Central memory CD8-positive, alpha-beta T cell (primary cell): ENCODE measurements around the gene N4BP2.
A peak's percentile ranks its signal among the peaks of the same experiment; 100 is the strongest.
"Not testable (repeated sequence)": the region's sequence is repeated elsewhere in the genome, so short reads cannot be mapped to it uniquely, and the experiment has no call there.

Experiments used
- ATAC-seq: fragments of 150-1000 bp; cut with Tn5 transposase; replicated peaks from 2 replicates; pipeline ENCODE4 v1.10.0; 2022; ENCODE audit warnings: mild to moderate bottlenecking, moderate FRiP score, moderate number of reproducible peaks; ENCODE audit not compliant: poor library complexity, severe bottlenecking; ENCODE audit errors: extremely low read depth
- DNase-seq, 2 donors: peaks; one replicate each; pipeline ENCODE4 v3.0.0; 2021; ENCODE audit warnings: low spot score in 2 of 2
- H3K27ac Mint-ChIP-seq: one replicate; pipeline ENCODE4 v1.8.0; 2022; ENCODE audit warnings: low read depth, mild to moderate bottlenecking, moderate library complexity, mixed read lengths
- H3K27me3 Mint-ChIP-seq: one replicate; pipeline ENCODE4 v1.8.0; 2022; ENCODE audit warnings: mixed read lengths
- H3K36me3 Mint-ChIP-seq: one replicate; pipeline ENCODE4 v1.8.0; 2022; ENCODE audit warnings: mild to moderate bottlenecking, moderate library complexity, mixed read lengths; ENCODE audit not compliant: insufficient read depth
- H3K4me1 Mint-ChIP-seq: one replicate; pipeline ENCODE4 v1.8.0; 2022; ENCODE audit warnings: mixed read lengths
- H3K4me3 Mint-ChIP-seq: one replicate; pipeline ENCODE4 v1.8.0; 2022; ENCODE audit warnings: mild to moderate bottlenecking, moderate library complexity, mixed read lengths
- H3K9me3 Mint-ChIP-seq: one replicate; pipeline ENCODE4 v1.8.0; 2022; ENCODE audit warnings: mixed read lengths

N4BP2 gene

GRCh38 chr4:40143926-40144508 lies 87.4 kb downstream of the N4BP2 start:
- Mint-ChIP-seq H3K36me3 (peaks cover 2% of the 10 kb centered on the region), H3K9me3 (no peaks in the 10 kb centered on the region), H3K27ac (no peak overlapping the region), H3K4me3 (no peak overlapping the region), H3K27me3 (no peaks in the 10 kb centered on the region), H3K4me1 (no peaks in the 10 kb centered on the region)
- no peak for DNase-seq
- ATAC-seq: no peak

GRCh38 chr4:40144716-40145115 lies 88.1 kb downstream of the N4BP2 start:
- Mint-ChIP-seq H3K36me3 (peaks cover 2% of the 10 kb centered on the region), H3K27ac (no peak overlapping the region), H3K27me3 (no peaks in the 10 kb centered on the region), H3K4me3 (no peak overlapping the region), H3K4me1 (no peaks in the 10 kb centered on the region), H3K9me3 (no peaks in the 10 kb centered on the region)
- ATAC-seq: no peak
- DNase-seq: no peak

- ATAC-seq, H3K36me3 Mint-ChIP-seq, DNase-seq, H3K27ac Mint-ChIP-seq, H3K4me3 Mint-ChIP-seq, H3K27me3 Mint-ChIP-seq, H3K9me3 Mint-ChIP-seq: not testable (repeated sequence)
- peaks cover 13% of the 10 kb centered on the region for H3K4me1 Mint-ChIP-seq
These were observed 90.8 kb downstream of the N4BP2 start for GRCh38 chr4:40147490-40147889.

GRCh38 chr4:40149960-40150385 lies 93.3 kb downstream of the N4BP2 start:
- H3K27me3 Mint-ChIP-seq: no peaks in the 10 kb centered on the region
- ATAC-seq (peak; percentile 71), DNase-seq (peak; percentile 43 to 65)
- H3K9me3 Mint-ChIP-seq: no peaks in the 10 kb centered on the region
- H3K27ac Mint-ChIP-seq: peak overlapping the region; percentile 64
- H3K4me1 Mint-ChIP-seq: peaks cover 15% of the 10 kb centered on the region
- no peak overlapping the region for H3K4me3 Mint-ChIP-seq
- H3K36me3 Mint-ChIP-seq: peaks cover 3% of the 10 kb centered on the region

- no peak overlapping the region for H3K27ac Mint-ChIP-seq
- no peak for ATAC-seq
- H3K4me1 Mint-ChIP-seq: peaks cover 15% of the 10 kb centered on the region
- H3K36me3 Mint-ChIP-seq: peaks cover 3% of the 10 kb centered on the region
- no peak for DNase-seq
- H3K27me3 Mint-ChIP-seq: no peaks in the 10 kb centered on the region
- H3K4me3 Mint-ChIP-seq: no peak overlapping the region
- H3K9me3 Mint-ChIP-seq: no peaks in the 10 kb centered on the region
These were observed 94.3 kb downstream of the N4BP2 start for GRCh38 chr4:40150932-40151331.

GRCh38 chr4:40152637-40153036 lies 96.0 kb downstream of the N4BP2 start:
- no peak overlapping the region for H3K27ac Mint-ChIP-seq
- H3K9me3 Mint-ChIP-seq: no peaks in the 10 kb centered on the region
- H3K36me3 Mint-ChIP-seq: peaks cover 1% of the 10 kb centered on the region
- H3K4me1 Mint-ChIP-seq: peaks cover 15% of the 10 kb centered on the region
- no peaks in the 10 kb centered on the region for H3K27me3 Mint-ChIP-seq
- ATAC-seq (peak; percentile 76), DNase-seq (no peak)
- H3K4me3 Mint-ChIP-seq: no peak overlapping the region

GRCh38 chr4:40157436-40157835 lies 100.8 kb downstream of the N4BP2 start:
- ATAC-seq: no peak
- no peaks in the 10 kb centered on the region for H3K36me3 Mint-ChIP-seq
- no peak overlapping the region for H3K4me3 Mint-ChIP-seq
- no peak overlapping the region for H3K27ac Mint-ChIP-seq
- DNase-seq: no peak
- no peaks in the 10 kb centered on the region for H3K9me3 Mint-ChIP-seq
- H3K27me3 Mint-ChIP-seq: no peaks in the 10 kb centered on the region
- peaks cover 3% of the 10 kb centered on the region for H3K4me1 Mint-ChIP-seq

GRCh38 chr4:40160258-40160657 lies 103.6 kb downstream of the N4BP2 start:
- Mint-ChIP-seq H3K27me3 (no peaks in the 10 kb centered on the region), H3K27ac (no peak overlapping the region), H3K4me1 (no peaks in the 10 kb centered on the region), H3K9me3 (no peaks in the 10 kb centered on the region), H3K36me3 (no peaks in the 10 kb centered on the region), H3K4me3 (no peak overlapping the region)
- DNase-seq: no peak
- no peak for ATAC-seq

- no peak overlapping the region for H3K4me3 Mint-ChIP-seq
- H3K36me3 Mint-ChIP-seq: peaks cover 2% of the 10 kb centered on the region
- peaks cover 6% of the 10 kb centered on the region for H3K9me3 Mint-ChIP-seq
- DNase-seq: no peak
- H3K27me3 Mint-ChIP-seq: no peaks in the 10 kb centered on the region
- H3K27ac Mint-ChIP-seq: no peak overlapping the region
- H3K4me1 Mint-ChIP-seq: no peaks in the 10 kb centered on the region
- ATAC-seq: no peak
These were observed 107.8 kb downstream of the N4BP2 start for GRCh38 chr4:40164459-40164858.

GRCh38 chr4:40165916-40166315 lies 109.3 kb downstream of the N4BP2 start:
- Mint-ChIP-seq H3K27ac (no peak overlapping the region), H3K36me3 (peaks cover 2% of the 10 kb centered on the region), H3K4me1 (no peaks in the 10 kb centered on the region), H3K9me3 (peaks cover 6% of the 10 kb centered on the region), H3K4me3 (no peak overlapping the region), H3K27me3 (no peaks in the 10 kb centered on the region)
- no peak for ATAC-seq
- no peak for DNase-seq

- peaks cover 2% of the 10 kb centered on the region for H3K36me3 Mint-ChIP-seq
- H3K4me3 Mint-ChIP-seq: no peak overlapping the region
- peaks cover 6% of the 10 kb centered on the region for H3K9me3 Mint-ChIP-seq
- peaks cover 5% of the 10 kb centered on the region for H3K4me1 Mint-ChIP-seq
- no peaks in the 10 kb centered on the region for H3K27me3 Mint-ChIP-seq
- H3K27ac Mint-ChIP-seq: no peak overlapping the region
- DNase-seq: no peak
- ATAC-seq: no peak
These were observed 111.4 kb downstream of the N4BP2 start for GRCh38 chr4:40168070-40168469.

- DNase-seq: no peak
- no peak overlapping the region for H3K27ac Mint-ChIP-seq
- H3K4me1 Mint-ChIP-seq: peaks cover 14% of the 10 kb centered on the region
These were observed 113.9 kb downstream of the N4BP2 start for GRCh38 chr4:40170588-40170987.

GRCh38 chr4:40173470-40173875 lies 116.8 kb downstream of the N4BP2 start:
- DNase-seq: no peak
- no peaks in the 10 kb centered on the region for H3K9me3 Mint-ChIP-seq
- ATAC-seq: peak; percentile 24
- no peaks in the 10 kb centered on the region for H3K27me3 Mint-ChIP-seq
- H3K4me3 Mint-ChIP-seq: peak overlapping the region; percentile 40
- H3K27ac Mint-ChIP-seq: peak overlapping the region; percentile 72
- peaks cover 24% of the 10 kb centered on the region for H3K4me1 Mint-ChIP-seq
- no peaks in the 10 kb centered on the region for H3K36me3 Mint-ChIP-seq

More at GRCh38 chr4:40170588-40170987, 113.9 kb downstream of the N4BP2 start:
- Mint-ChIP-seq H3K4me3 (no peak overlapping the region), H3K9me3 (peaks cover 6% of the 10 kb centered on the region), H3K36me3 (peaks cover 2% of the 10 kb centered on the region), H3K27me3 (no peaks in the 10 kb centered on the region)
- no peak for ATAC-seq
